Activated CD4-positive, CD25-positive, alpha-beta regulatory T cell (primary cell): Measurements from ENCODE around the gene BTNL8.

ENCODE experiments used
- DNase-seq, 4 experiments: peaks; one replicate each; lab custom pipeline; 2025; lab: John Stamatoyannopoulos, UW

BTNL8 gene

DNA sequence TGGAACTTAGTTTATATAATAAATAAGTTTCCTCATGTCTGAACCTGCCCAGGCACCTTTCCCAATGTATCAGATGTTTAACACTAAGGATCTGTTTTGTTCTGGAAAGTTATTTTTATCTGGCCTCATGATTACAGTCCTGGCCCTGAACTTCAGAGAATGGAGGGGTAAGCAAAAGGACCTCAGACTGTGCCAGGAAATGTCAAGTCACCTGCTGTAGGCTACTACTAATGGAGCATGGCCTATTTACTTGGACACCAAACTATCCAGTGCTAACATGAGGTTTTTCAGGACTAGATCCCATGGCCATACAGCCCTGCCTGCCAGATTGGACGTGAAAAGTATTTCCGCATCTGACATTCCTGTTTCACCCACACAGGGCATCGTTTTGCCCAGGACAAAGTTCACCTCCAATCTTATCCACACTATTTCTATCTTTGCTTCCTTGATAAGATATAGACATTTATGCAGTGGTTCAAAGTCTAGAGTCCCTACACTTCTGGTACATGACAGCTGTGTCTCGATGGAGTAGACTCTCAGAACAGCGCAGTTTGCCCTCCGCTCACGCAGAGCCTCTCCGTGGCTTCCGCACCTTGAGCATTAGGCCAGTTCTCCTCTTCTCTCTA, at the start of gene BTNL8:
BTNL8 (plus strand) TSS at position 539 of the 626 bp plus-strand sequence. CDS start 152 bp downstream, outside the sequence.
- no peak for DNase-seq

- no peak for DNase-seq
These were observed 49.1 kb upstream of the BTNL8 start for GRCh38 chr5:180849827-180850226.

GRCh38 chr5:180850434-180851078, 48.4 kb upstream of the BTNL8 start:
- DNase-seq, result no peak

GRCh38 chr5:180852495-180852894, 46.5 kb upstream of the BTNL8 start:
- no peak for DNase-seq

GRCh38 chr5:180853121-180853847, 45.7 kb upstream of the BTNL8 start:
- no peak for DNase-seq

- no peak for DNase-seq
These were observed 45.1 kb upstream of the BTNL8 start for GRCh38 chr5:180853848-180854176.

DNA sequence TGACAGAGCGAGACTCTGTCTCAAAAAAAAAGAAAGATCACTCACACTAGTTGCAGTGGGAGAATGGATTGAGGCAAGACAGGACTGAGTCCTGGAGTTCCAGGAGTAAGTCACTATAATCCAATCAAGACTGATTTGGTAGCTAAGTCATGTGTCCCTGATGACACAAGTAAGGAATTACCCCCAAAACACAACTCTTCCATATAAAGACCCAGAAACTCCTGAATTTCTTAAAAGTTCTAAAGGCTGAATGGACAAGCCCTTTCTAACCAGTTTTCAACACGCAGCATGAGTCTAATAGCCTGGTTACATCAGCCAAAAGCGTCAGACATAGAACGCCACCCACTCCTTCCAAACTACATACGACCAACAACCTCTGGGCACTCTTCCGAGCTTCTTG, 40.4 kb upstream of the BTNL8 start:
- no peak for DNase-seq

DNA sequence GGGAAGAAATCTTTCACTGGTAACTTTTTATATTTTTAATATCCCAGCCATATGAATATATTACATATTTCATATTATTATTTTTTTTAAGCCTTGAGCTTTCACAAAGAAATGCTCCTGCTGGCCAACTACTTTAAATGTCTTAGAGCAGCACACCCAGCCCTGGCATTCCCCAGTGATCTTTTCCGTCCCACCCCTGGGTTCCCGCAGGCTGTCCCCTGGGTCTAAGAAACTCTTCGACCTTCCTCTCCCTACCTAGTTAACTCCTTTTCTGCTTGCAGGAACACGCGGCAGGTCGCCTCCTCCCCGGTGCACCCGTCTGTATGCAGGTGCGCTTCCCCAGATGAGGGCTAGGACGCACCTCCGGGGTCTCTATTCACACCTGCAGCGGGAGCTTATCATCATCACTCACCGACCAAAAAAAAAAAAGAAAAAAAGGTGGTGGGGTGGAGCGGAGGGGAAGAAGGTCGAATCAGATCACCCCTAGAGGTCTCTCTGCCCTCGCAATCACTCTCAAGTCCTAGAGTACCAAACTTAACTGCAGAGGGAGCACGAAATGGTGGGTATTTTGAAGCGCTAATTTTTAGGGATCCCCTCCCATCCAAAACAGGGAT, 38.6 kb upstream of the BTNL8 start:
- DNase-seq, result peak in 2 of 4 experiments; percentile 46 to 47

GRCh38 chr5:180860887-180861822, 37.8 kb upstream of the BTNL8 start, which contains the start of gene ZFP62:
Gene ZFP62, minus strand, starts transcription at chr5:180861276. Its CDS starts 57 bp downstream, at chr5:180861219.
- peak; percentile 70 to 83 (median 74) for DNase-seq

DNA sequence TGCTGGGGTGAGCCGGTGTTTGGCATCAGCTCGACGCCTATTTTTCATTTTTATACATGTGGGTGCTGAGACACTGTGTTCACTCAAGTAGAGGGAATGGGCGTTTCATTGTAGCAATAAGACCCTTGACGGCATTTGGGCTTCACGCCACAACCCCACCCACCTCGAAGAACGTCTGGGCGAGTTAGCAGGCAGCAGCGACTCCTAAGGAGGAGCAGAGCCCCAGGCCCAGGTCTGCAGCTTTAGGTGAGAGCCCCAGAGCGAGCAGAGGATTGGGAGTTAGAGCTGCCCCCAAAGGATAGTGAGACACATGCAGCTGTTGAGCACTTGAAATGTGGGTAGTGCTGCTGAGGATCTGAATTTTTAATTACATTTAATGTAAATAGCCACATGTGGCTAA, 36.3 kb upstream of the BTNL8 start:
- no peak for DNase-seq

DNA sequence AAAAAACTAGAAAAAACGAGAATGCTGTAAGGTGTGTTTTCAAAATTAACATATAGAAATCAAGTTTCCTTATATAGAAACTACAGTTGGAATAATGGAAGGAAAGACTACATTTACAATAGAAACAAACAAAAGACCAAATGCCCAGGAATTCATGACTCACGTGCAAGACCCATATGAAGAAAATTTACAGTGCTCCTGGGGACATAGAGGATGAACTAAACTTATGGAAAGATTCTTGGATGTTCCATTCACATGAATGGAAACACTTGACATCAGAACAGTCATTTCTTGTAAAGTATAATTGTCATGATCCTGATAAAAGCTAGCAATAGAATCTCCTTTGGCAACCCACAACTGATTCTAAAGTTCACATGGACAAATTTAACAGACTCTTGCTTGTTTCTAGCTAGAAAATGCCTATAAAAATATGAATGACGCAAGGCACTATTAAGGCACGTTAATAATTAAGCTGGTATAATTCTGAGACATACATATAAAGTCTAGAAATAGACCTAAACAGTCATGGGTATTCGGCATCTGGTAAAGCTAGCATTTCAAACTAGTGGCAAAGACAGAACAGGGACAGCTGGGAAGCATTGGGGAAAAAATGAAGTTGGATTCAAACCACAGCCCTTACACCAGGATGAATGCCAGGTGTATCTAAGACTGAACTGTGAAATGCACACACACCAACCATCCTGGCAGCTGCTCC, 32.8 kb upstream of the BTNL8 start:
- no peak for DNase-seq

- no peak for DNase-seq
These were observed 32.0 kb upstream of the BTNL8 start for GRCh38 chr5:180866985-180867384.

DNA sequence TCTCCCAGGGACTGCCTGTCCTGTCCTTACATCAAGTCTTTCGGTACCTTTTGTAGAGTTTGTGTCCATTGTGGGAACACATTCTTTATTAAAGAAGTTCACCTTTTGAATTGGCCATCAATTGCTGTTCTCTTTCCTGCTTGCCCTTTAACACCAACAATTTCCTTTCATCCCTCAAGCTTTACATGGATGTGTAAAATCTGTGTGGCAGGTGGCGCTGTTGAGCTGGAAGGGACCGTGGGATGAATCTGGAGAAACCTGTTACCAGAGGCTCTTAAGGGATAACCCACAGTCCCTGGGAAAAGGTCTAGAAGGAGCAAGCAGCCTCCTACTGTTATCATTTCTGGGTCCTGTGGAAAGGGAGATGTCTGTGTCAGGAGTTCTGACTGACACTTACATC, 30.0 kb upstream of the BTNL8 start:
- DNase-seq, result peak; percentile 14 to 60 (median 28)

DNA sequence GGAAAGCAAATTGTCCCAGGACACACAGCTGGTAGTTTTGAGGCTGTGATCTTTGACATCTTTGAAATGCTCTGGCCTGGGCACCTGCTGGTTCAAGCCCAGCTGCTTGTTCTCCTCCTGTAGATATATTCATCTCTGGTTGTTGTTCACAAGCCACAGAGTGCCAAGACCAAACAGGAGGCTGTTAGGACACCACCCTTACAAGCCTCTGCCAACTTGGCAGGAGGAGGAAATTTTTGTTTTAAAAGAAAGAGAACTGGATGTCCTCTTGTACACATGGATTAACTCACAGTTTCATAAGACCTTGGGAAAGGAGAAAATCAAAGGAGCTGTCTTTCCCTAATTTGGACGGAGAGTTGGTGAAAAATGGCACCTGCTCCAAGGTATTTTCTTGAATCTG, 29.4 kb upstream of the BTNL8 start:
- DNase-seq, result no peak

DNA sequence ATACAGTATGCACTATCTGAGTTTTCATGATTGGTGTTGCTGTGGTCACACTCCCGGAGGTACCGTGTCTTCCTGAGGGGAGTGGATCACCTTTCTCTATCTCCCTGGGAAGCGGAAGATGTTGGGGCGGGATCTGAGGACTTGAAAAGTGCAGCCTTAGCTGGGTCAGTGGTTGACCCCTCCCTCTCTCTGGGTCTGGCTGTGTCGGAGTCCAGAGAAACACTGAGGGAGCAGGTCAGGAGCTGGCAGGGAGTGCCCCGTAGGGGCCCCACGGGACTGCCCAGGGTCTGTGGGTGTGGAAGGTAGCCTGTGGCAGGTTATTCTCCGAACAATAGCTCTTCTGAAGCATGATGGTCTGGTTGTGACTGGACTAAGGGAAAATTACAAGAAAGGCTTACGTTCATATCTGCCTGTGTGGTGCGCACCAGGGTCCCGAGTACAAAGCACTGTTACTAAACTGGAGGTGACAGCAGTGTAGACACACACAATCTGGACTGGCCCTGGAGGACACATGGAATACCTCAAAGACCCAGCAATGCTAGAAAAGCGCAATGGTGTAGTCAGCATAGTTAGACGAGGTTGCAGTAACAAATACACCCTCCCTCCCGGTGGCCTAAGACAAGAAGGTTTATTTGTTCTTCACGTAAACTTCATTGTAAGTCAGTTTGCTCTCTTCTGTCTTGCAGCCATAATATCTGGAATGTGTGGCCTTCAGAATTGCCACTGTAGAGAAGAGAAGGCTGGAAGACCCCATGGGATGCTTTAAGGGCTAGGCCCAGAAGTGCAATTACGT, 28.5 kb upstream of the BTNL8 start:
- no peak for DNase-seq

- no peak for DNase-seq
These were observed 26.5 kb upstream of the BTNL8 start for GRCh38 chr5:180872419-180872818.

GRCh38 chr5:180873615-180874520, 25.1 kb upstream of the BTNL8 start:
- DNase-seq, result peak in 1 of 4 experiments; percentile 5

- DNase-seq, result no peak
These were observed 24.0 kb upstream of the BTNL8 start for GRCh38 chr5:180874804-180875582.
